Keratinocyte (primary cell): ENCODE results near the gene PGRMC2.

Experiments used
- EZH2 ChIP-seq: IDR thresholded peaks from one replicate; pipeline ENCODE4 v1.6.1; 2012; ENCODE audit warnings: inconsistent platforms, mild to moderate bottlenecking, low read length, moderate library complexity
- TF ChIP-seq, protein P1 (sequence below), 3 experiments: IDR thresholded peaks in 1 of 3; conservative IDR thresholded peaks in 1 of 3; optimal IDR thresholded peaks in 1 of 3; 2 replicates in 2 of 3; 3 replicates in 1 of 3; pipeline versions ENCODE3 to v1.5.1; 2011; ENCODE audit warnings: low read length in 3 of 3, mild to moderate bottlenecking in 3 of 3, moderate library complexity in 2 of 3, control low read depth in 1 of 3, inconsistent platforms in 1 of 3; ENCODE audit not compliant: insufficient read depth in 2 of 3; ENCODE audit errors: extremely low read depth in 1 of 3

DNA sequence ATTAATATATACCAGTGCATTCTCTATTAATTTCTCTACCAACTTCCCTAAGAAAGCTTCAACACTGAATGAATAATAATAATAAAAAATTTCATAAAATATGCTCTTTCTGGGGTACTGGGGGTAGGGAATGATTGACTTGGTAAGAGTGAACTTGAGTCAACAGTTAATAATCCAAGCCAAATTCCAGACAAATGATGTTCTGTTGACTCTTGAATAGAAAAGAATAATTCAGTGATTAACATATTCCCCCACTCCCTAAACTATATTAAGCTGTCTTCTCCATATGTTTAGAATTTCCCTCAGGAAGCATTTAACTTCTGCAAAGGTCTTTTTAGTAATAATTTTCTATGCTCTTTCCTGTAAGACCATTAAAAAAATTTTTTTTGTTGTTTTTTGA lies 12.3 kb downstream of the PGRMC2 start:
- TF ChIP-seq, protein P1, sequence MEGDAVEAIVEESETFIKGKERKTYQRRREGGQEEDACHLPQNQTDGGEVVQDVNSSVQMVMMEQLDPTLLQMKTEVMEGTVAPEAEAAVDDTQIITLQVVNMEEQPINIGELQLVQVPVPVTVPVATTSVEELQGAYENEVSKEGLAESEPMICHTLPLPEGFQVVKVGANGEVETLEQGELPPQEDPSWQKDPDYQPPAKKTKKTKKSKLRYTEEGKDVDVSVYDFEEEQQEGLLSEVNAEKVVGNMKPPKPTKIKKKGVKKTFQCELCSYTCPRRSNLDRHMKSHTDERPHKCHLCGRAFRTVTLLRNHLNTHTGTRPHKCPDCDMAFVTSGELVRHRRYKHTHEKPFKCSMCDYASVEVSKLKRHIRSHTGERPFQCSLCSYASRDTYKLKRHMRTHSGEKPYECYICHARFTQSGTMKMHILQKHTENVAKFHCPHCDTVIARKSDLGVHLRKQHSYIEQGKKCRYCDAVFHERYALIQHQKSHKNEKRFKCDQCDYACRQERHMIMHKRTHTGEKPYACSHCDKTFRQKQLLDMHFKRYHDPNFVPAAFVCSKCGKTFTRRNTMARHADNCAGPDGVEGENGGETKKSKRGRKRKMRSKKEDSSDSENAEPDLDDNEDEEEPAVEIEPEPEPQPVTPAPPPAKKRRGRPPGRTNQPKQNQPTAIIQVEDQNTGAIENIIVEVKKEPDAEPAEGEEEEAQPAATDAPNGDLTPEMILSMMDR (optimal IDR thresholded peaks at IDR 0.05 in 1 of 3, IDR thresholded peaks at IDR 0.05 in 1 of 3, conservative IDR thresholded peaks at IDR 0.05 in 1 of 3; ENCODE audit: extremely low read depth in 1 of 3, insufficient read depth in 2 of 3, low read length in 3 of 3), result no peak
- no peak for TF ChIP-seq EZH2
